Measurements from ENCODE around the gene HECTD3. TPM values are rescaled to one million over a fixed set of nuclear protein-coding genes. Genes with fewer than 3 reads are reported as not detected.
"Not testable (repeated sequence)": the region's sequence is repeated elsewhere in the genome, so short reads cannot be mapped to it uniquely, and the experiment has no call there.

HECTD3 gene
- total and polyA plus RNA-seq, 2 experiments from 2014 or later, result 27.6 to 39.1 TPM

GRCh38 chr1:44985747-44986359, 25.3 kb downstream of the HECTD3 start:
- peak overlapping the region; percentile 76 for H2AFZ ChIP-seq
- H3K79me2 ChIP-seq, result peaks cover 20% of the 10 kb centered on the region
- DNase-seq (ENCODE audit: low spot score), result no peak
- H3K9me2 ChIP-seq (replicated peaks; ENCODE audit: insufficient read depth), result no peaks in the 10 kb centered on the region
- no peaks in the 10 kb centered on the region for H4K20me1 ChIP-seq (ENCODE audit: insufficient read depth, poor library complexity, severe bottlenecking)
- H3K4me2 ChIP-seq, result peak overlapping the region; percentile 94
- H3K9me3 ChIP-seq (ENCODE audit: low read depth), result no peaks in the 10 kb centered on the region
- H3K4me3 ChIP-seq, result peak overlapping the region; percentile 50
- peak overlapping the region; percentile 29 for H3K27ac ChIP-seq
- H3K36me3 ChIP-seq (replicated peaks; ENCODE audit: insufficient read depth, low read depth), result no peaks in the 10 kb centered on the region
- TF ChIP-seq CTCF (IDR thresholded peaks at IDR 0.05; ENCODE audit: poor library complexity), result no peak
- peaks cover 6% of the 10 kb centered on the region for H3K4me1 ChIP-seq (ENCODE audit: insufficient read depth)
- no peaks in the 10 kb centered on the region for H3K27me3 ChIP-seq
- 9% methylated on average over 18 of the region's 19 CpGs for WGBS (ENCODE audit: low lambda C conversion rate, missing lambda C conversion rate)

- H3K36me3 ChIP-seq (replicated peaks; ENCODE audit: insufficient read depth, low read depth); H4K20me1 ChIP-seq (ENCODE audit: insufficient read depth, poor library complexity, severe bottlenecking); H3K27me3 ChIP-seq; H3K27ac ChIP-seq; H3K79me2 ChIP-seq; H3K9me2 ChIP-seq (replicated peaks; ENCODE audit: insufficient read depth); H3K4me1 ChIP-seq (ENCODE audit: insufficient read depth); H3K4me2 ChIP-seq; DNase-seq (ENCODE audit: low spot score); H2AFZ ChIP-seq; H3K4me3 ChIP-seq; H3K9me3 ChIP-seq (ENCODE audit: low read depth): not testable (repeated sequence)
- 100% methylated on average over 4 of the region's 4 CpGs for WGBS (ENCODE audit: low lambda C conversion rate, missing lambda C conversion rate)
Measured at GRCh38 chr1:44977372-44977771, 33.8 kb downstream of the HECTD3 start.

GRCh38 chr1:44976252-44976651, 34.9 kb downstream of the HECTD3 start:
- Histone ChIP-seq H3K9me3 (ENCODE audit: low read depth) (no peaks in the 10 kb centered on the region), H3K9me2 (replicated peaks; ENCODE audit: insufficient read depth) (no peaks in the 10 kb centered on the region), H3K4me3 (no peak overlapping the region), H3K79me2 (no peaks in the 10 kb centered on the region), H3K4me1 (ENCODE audit: insufficient read depth) (no peaks in the 10 kb centered on the region), H3K27ac (no peak overlapping the region), H3K36me3 (replicated peaks; ENCODE audit: insufficient read depth, low read depth) (no peaks in the 10 kb centered on the region), H2AFZ (no peak overlapping the region), H3K27me3 (no peaks in the 10 kb centered on the region), H3K4me2 (no peak overlapping the region), H4K20me1 (ENCODE audit: insufficient read depth, poor library complexity, severe bottlenecking) (no peaks in the 10 kb centered on the region)
- DNase-seq (ENCODE audit: low spot score), result no peak
- no peak for TF ChIP-seq EZH2phosphoT487 (IDR thresholded peaks at IDR 0.05; ENCODE audit: low read depth, severe bottlenecking, unreplicated experiment)
- WGBS (ENCODE audit: low lambda C conversion rate, missing lambda C conversion rate), result 98% methylated on average over 2 of the region's 2 CpGs

GRCh38 chr1:44973645-44974044, 37.5 kb downstream of the HECTD3 start:
- no peaks in the 10 kb centered on the region for H3K79me2 ChIP-seq
- 92% methylated on average over 1 of the region's 1 CpG for WGBS (ENCODE audit: low lambda C conversion rate, missing lambda C conversion rate)
- H2AFZ ChIP-seq, result no peak overlapping the region
- no peak overlapping the region for H3K4me2 ChIP-seq
- DNase-seq (ENCODE audit: low spot score), result no peak
- no peaks in the 10 kb centered on the region for H3K36me3 ChIP-seq (replicated peaks; ENCODE audit: insufficient read depth, low read depth)
- no peaks in the 10 kb centered on the region for H3K9me3 ChIP-seq (ENCODE audit: low read depth)
- no peaks in the 10 kb centered on the region for H3K27me3 ChIP-seq
- no peaks in the 10 kb centered on the region for H3K4me1 ChIP-seq (ENCODE audit: insufficient read depth)
- H3K27ac ChIP-seq, result no peak overlapping the region
- no peaks in the 10 kb centered on the region for H3K9me2 ChIP-seq (replicated peaks; ENCODE audit: insufficient read depth)
- H4K20me1 ChIP-seq (ENCODE audit: insufficient read depth, poor library complexity, severe bottlenecking), result no peaks in the 10 kb centered on the region
- no peak for TF ChIP-seq EZH2phosphoT487 (IDR thresholded peaks at IDR 0.05; ENCODE audit: low read depth, severe bottlenecking, unreplicated experiment)
- TF ChIP-seq EZH2 (IDR thresholded peaks at IDR 0.05; ENCODE audit: borderline replicate concordance), result no peak
- TF ChIP-seq CTCF (IDR thresholded peaks at IDR 0.05; ENCODE audit: poor library complexity), result no peak
- H3K4me3 ChIP-seq, result no peak overlapping the region
